PC-9 (cell line): ENCODE results near the gene CASP3. TPM values are rescaled to one million over a fixed set of nuclear protein-coding genes. Genes with fewer than 3 reads are reported as not detected.
A peak's percentile ranks its signal among the peaks of the same experiment; 100 is the strongest.
"Not testable (repeated sequence)": the region's sequence is repeated elsewhere in the genome, so short reads cannot be mapped to it uniquely, and the experiment has no call there.

Experiments
- BruUV-seq: library from RNA; stranded (reverse); fragments of 400-500 nt; replicated peaks from 2 replicates; lab custom pipeline; 2021; lab: Mats Ljungman, UMichigan
- CTCF ChIA-PET: fragments of 300-600 bp; sonication (Branson Sonifier 250); formaldehyde crosslinking; loops from one replicate; lab custom pipeline; 2022; ENCODE audit warnings: antibody characterized with exemption; lab: Charles Lee
- POLR2A ChIA-PET: fragments of 300-600 bp; sonication (Branson Sonifier 250); formaldehyde crosslinking; loops from one replicate; lab custom pipeline; 2022; ENCODE audit warnings: antibody characterized with exemption; ENCODE audit not compliant: unreplicated experiment; lab: Charles Lee
- DNase-seq, 2 experiments: peaks; one replicate each; pipeline versions ENCODE4 v3.0.0 to v3.0.0-alpha.2; 2015 to 2022; ENCODE audit warnings: mixed read lengths in 1 of 2
- H2AFZ ChIP-seq: fragments of 200-600 bp; sonication (generic); 2 replicates; pipeline ENCODE4 v1.8.1; 2017; ENCODE audit warnings: antibody characterized with exemption
- H3F3A ChIP-seq: fragments of 200-600 bp; sonication (generic); 2 replicates; pipeline ENCODE4 v1.8.1; 2017; ENCODE audit warnings: antibody characterized with exemption, mild to moderate bottlenecking, low read depth; ENCODE audit not compliant: insufficient read depth
- H3K27ac ChIP-seq: fragments of 200-600 bp; sonication (generic); 2 replicates; pipeline ENCODE4 v1.6.1; 2016; ENCODE audit warnings: mixed run types
- H3K27me3 ChIP-seq: fragments of 200-600 bp; sonication (generic); 2 replicates; pipeline ENCODE4 v1.6.1; 2016; ENCODE audit warnings: low read depth, mixed run types; ENCODE audit not compliant: insufficient read depth
- H3K36me3 ChIP-seq: fragments of 200-600 bp; sonication (generic); 2 replicates; pipeline ENCODE4 v1.6.1; 2016; ENCODE audit warnings: low read depth, mixed run types
- H3K4me1 ChIP-seq: fragments of 200-600 bp; sonication (generic); replicated peaks from 2 replicates; pipeline ENCODE4 v1.6.1; 2016; ENCODE audit warnings: mixed run types; ENCODE audit not compliant: insufficient read depth
- H3K4me2 ChIP-seq: fragments of 200-600 bp; sonication (generic); 2 replicates; pipeline ENCODE4 v1.6.1; 2017; ENCODE audit warnings: mixed run types
- H3K4me3 ChIP-seq: fragments of 200-600 bp; sonication (generic); 2 replicates; pipeline ENCODE4 v1.6.1; 2016; ENCODE audit warnings: mixed run types
- H3K79me2 ChIP-seq: fragments of 200-600 bp; sonication (generic); 2 replicates; pipeline ENCODE4 v1.6.1; 2017; ENCODE audit warnings: low read depth, mixed run types
- H3K9me2 ChIP-seq: fragments of 200-600 bp; sonication (generic); 2 replicates; pipeline ENCODE4 v1.8.1; 2017; ENCODE audit warnings: mild to moderate bottlenecking; ENCODE audit not compliant: insufficient read depth
- H3K9me3 ChIP-seq: fragments of 200-600 bp; sonication (generic); 2 replicates; pipeline ENCODE4 v1.8.1; 2016; ENCODE audit warnings: low read depth; ENCODE audit not compliant: insufficient read depth
- H4K20me1 ChIP-seq: fragments of 200-600 bp; sonication (generic); 2 replicates; pipeline ENCODE4 v1.8.1; 2017; ENCODE audit not compliant: insufficient read depth
- EZH2 ChIP-seq: fragments of 200-600 bp; sonication (generic); IDR thresholded peaks from 2 replicates; pipeline ENCODE4 v1.8.0; 2017; ENCODE audit warnings: antibody characterized with exemption, low read depth
- intact Hi-C: fragments of 100-400 bp; cut with micrococcal nuclease; formaldehyde crosslinking; loops from one replicate; pipeline ENCODE4 v1.10.0; 2022; ENCODE audit not compliant: unreplicated experiment
- total RNA-seq: library from RNA; stranded (reverse); gene quantifications from 2 replicates; pipeline ENCODE4 v1.2.3, GENCODE V29; 2021
- TF ChIP-seq, protein P1 (sequence below): fragments of 200-600 bp; sonication (generic); conservative IDR thresholded peaks from 2 replicates; pipeline ENCODE4 v1.6.1; 2017; ENCODE audit warnings: mixed run types, antibody characterized with exemption, mild to moderate bottlenecking, moderate library complexity

Gene CASP3
- total RNA-seq, 1 experiment from 2014 or later = 35.7 TPM

DNA sequence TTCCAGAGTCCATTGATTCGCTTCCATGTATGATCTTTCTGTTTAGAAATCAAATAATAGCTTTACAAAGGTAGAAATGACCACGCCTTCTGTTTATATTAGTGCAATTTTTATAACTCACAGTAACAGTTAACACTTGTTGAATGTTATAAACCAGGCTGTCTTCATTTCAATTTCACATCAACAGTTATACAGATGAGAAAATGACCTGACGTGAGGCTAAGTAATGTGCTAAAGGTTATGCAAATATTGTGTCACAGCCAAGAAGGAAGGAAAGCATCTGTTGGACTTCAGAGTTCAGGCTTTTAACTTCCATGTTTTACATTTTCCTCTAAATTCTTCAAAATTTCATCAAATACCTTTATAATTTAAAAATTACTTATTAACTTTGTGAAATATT lies 13.9 kb downstream of the CASP3 start:
- H3K36me3 ChIP-seq = 0 out of 2 replicates have a peak, but pooled peaks cover 3% of the 10 kb centered on the region
- H3K9me3 ChIP-seq = no peaks in the 10 kb centered on the region
- H3K4me1 ChIP-seq = no peaks in the 10 kb centered on the region
- no peaks in the 10 kb centered on the region for H3F3A ChIP-seq
- H3K79me2 ChIP-seq = no peaks in the 10 kb centered on the region
- DNase-seq = no peak
- intact Hi-C loops = no loop called here
- ChIA-PET CTCF (no interaction called here), POLR2A (no interaction called here)
- no peaks in the 10 kb centered on the region for H3K9me2 ChIP-seq
- TF ChIP-seq, protein P1, sequence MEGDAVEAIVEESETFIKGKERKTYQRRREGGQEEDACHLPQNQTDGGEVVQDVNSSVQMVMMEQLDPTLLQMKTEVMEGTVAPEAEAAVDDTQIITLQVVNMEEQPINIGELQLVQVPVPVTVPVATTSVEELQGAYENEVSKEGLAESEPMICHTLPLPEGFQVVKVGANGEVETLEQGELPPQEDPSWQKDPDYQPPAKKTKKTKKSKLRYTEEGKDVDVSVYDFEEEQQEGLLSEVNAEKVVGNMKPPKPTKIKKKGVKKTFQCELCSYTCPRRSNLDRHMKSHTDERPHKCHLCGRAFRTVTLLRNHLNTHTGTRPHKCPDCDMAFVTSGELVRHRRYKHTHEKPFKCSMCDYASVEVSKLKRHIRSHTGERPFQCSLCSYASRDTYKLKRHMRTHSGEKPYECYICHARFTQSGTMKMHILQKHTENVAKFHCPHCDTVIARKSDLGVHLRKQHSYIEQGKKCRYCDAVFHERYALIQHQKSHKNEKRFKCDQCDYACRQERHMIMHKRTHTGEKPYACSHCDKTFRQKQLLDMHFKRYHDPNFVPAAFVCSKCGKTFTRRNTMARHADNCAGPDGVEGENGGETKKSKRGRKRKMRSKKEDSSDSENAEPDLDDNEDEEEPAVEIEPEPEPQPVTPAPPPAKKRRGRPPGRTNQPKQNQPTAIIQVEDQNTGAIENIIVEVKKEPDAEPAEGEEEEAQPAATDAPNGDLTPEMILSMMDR = no peak
- TF ChIP-seq EZH2 = no peak
- no TSS peak for BruUV-seq
- no peaks in the 10 kb centered on the region for H3K27me3 ChIP-seq
- H2AFZ ChIP-seq = no peak overlapping the region
- H3K27ac ChIP-seq = no peak overlapping the region
- no peak overlapping the region for H3K4me2 ChIP-seq
- H4K20me1 ChIP-seq = no peaks in the 10 kb centered on the region
- H3K4me3 ChIP-seq = no peak overlapping the region

DNA sequence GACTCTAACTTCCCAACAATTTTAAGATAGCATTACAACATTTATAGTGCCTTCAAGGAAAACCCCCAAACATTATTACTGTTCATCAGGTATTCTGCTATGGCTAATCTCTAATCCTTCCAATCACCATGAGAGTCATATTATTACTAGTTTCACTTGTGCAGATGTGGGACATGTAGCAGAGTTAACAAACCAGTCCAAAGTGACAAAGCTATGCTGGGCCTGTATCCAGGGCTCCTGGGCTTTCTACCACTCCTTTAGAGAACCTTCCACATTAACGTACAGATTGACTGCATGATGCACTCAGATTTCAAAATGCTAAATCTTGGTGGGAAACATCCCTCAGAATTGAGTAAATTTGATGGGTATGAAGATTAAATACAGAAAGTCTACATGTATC lies 16.4 kb downstream of the CASP3 start:
- CTCF ChIA-PET = no interaction called here
- H3F3A ChIP-seq = no peaks in the 10 kb centered on the region
- H4K20me1 ChIP-seq = no peaks in the 10 kb centered on the region
- BruUV-seq = no TSS peak
- DNase-seq = no peak
- intact Hi-C loops = no loop called here
- TF ChIP-seq, protein P1 = no peak
- TF ChIP-seq EZH2 = no peak
- H3K4me2 ChIP-seq = no peak overlapping the region
- 0 out of 2 replicates have a peak, but pooled peaks cover 3% of the 10 kb centered on the region for H3K36me3 ChIP-seq
- POLR2A ChIA-PET = no interaction called here
- no peaks in the 10 kb centered on the region for H3K79me2 ChIP-seq
- no peak overlapping the region for H3K27ac ChIP-seq
- no peak overlapping the region for H3K4me3 ChIP-seq
- no peaks in the 10 kb centered on the region for H3K9me3 ChIP-seq
- H2AFZ ChIP-seq = no peak overlapping the region
- no peaks in the 10 kb centered on the region for H3K27me3 ChIP-seq
- no peaks in the 10 kb centered on the region for H3K4me1 ChIP-seq
- H3K9me2 ChIP-seq = no peaks in the 10 kb centered on the region

DNA sequence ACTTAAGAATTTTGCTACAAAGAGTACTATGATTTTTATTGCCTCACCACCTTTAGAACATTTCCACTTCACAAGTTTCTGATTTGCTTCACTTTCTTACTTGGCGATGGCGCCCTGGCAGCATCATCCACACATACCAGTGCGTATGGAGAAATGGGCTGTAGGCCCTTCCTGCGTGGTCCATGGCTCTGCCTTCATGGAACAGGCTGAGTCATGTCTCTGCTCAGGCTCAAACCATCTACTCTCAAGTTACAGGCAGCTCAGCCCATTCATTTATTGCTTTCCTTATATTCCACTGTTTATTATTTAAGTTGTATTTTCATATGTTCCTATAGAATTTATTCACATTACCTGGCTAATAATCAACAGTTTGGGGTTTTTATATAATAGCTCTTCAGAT lies 21.1 kb downstream of the CASP3 start:
- no TSS peak for BruUV-seq
- Histone ChIP-seq H3K27ac (no peak overlapping the region), H3K79me2 (no peaks in the 10 kb centered on the region), H4K20me1 (no peaks in the 10 kb centered on the region), H3K4me2 (no peak overlapping the region), H3K4me1 (peaks cover 9% of the 10 kb centered on the region; the same call in 1 of the 2 replicates), H3K36me3 (no peaks in the 10 kb centered on the region), H3F3A (no peaks in the 10 kb centered on the region), H3K9me3 (no peaks in the 10 kb centered on the region), H3K27me3 (no peaks in the 10 kb centered on the region), H3K9me2 (no peaks in the 10 kb centered on the region), H3K4me3 (no peak overlapping the region), H2AFZ (no peak overlapping the region)
- CTCF ChIA-PET = interaction anchor here (0.7 kb wide), 1 partner anchor 363 kb away, joined by 3 read pairs; no protein-coding TSS in a partner anchor
- POLR2A ChIA-PET = no interaction called here
- intact Hi-C loops = no loop called here
- no peak for TF ChIP-seq EZH2
- no peak for DNase-seq

- POLR2A ChIA-PET, H3K4me1 ChIP-seq, H3K4me3 ChIP-seq, H3K79me2 ChIP-seq, CTCF ChIA-PET, H3K4me2 ChIP-seq, intact Hi-C loops, H3F3A ChIP-seq, H2AFZ ChIP-seq, BruUV-seq, H3K9me2 ChIP-seq, H3K27me3 ChIP-seq, H3K27ac ChIP-seq, H3K9me3 ChIP-seq, H3K36me3 ChIP-seq, H4K20me1 ChIP-seq: not testable (repeated sequence)
- DNase-seq = peak in 1 of 2 experiments; percentile 9
These were observed 23.3 kb downstream of the CASP3 start for GRCh38 chr4:184625783-184626596.
